GM12864 (cell line): Measurements from ENCODE around the gene LEMD1.
"Not testable (repeated sequence)": the region's sequence is repeated elsewhere in the genome, so short reads cannot be mapped to it uniquely, and the experiment has no call there.

ENCODE experiments used
- DNase-seq: peaks from one replicate; pipeline ENCODE4 v3.0.0-alpha.2; 2011; ENCODE audit warnings: low read depth
- H3K4me3 ChIP-seq: 2 replicates; pipeline ENCODE4 v1.5.1; 2011; ENCODE audit warnings: mild to moderate bottlenecking, low read depth, low read length, control low read depth
- TF ChIP-seq, protein P1 (sequence below): IDR thresholded peaks from 2 replicates; pipeline ENCODE4 v1.5.1; 2011; ENCODE audit warnings: low read depth, mild to moderate bottlenecking, moderate library complexity, low read length, control low read depth, inconsistent platforms; ENCODE audit errors: missing control alignments

The LEMD1 gene

GRCh38 chr1:205392650-205393049, 29.2 kb downstream of the LEMD1 start:
- TF ChIP-seq, protein P1, sequence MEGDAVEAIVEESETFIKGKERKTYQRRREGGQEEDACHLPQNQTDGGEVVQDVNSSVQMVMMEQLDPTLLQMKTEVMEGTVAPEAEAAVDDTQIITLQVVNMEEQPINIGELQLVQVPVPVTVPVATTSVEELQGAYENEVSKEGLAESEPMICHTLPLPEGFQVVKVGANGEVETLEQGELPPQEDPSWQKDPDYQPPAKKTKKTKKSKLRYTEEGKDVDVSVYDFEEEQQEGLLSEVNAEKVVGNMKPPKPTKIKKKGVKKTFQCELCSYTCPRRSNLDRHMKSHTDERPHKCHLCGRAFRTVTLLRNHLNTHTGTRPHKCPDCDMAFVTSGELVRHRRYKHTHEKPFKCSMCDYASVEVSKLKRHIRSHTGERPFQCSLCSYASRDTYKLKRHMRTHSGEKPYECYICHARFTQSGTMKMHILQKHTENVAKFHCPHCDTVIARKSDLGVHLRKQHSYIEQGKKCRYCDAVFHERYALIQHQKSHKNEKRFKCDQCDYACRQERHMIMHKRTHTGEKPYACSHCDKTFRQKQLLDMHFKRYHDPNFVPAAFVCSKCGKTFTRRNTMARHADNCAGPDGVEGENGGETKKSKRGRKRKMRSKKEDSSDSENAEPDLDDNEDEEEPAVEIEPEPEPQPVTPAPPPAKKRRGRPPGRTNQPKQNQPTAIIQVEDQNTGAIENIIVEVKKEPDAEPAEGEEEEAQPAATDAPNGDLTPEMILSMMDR, result no peak
- H3K4me3 ChIP-seq, result no peak overlapping the region
- no peak for DNase-seq

GRCh38 chr1:205391386-205391785, 30.5 kb downstream of the LEMD1 start:
- DNase-seq, result no peak
- no peak overlapping the region for H3K4me3 ChIP-seq
- TF ChIP-seq, protein P1, result no peak

GRCh38 chr1:205387845-205388244, 34.0 kb downstream of the LEMD1 start:
- TF ChIP-seq, protein P1, result no peak
- no peak for DNase-seq

DNA sequence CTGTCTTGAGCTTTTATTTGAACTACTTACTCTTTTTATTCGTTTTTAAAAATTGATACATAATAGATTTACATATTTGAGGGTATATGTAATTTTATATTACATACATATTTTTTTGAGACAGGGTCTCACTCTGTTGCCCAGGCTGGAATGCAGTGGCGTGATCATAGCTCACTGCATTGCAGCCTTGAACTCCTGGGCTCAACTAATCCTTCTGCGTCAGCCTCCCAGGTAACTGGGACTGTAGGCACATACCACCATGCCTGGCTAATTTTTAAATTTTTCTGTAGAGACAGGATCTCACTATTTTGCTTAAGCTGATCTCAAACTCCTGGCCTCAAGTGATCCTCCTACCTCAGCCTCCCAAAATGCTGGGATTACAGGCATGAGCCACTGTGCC, 38.9 kb downstream of the LEMD1 start:
- DNase-seq, H3K4me3 ChIP-seq: not testable (repeated sequence)

More at GRCh38 chr1:205387845-205388244, 34.0 kb downstream of the LEMD1 start:
- no peak overlapping the region for H3K4me3 ChIP-seq

- DNase-seq, result no peak
- TF ChIP-seq, protein P1, result no peak
- H3K4me3 ChIP-seq, result no peak overlapping the region
Observed at GRCh38 chr1:205382561-205382960, 39.3 kb downstream of the LEMD1 start.

DNA sequence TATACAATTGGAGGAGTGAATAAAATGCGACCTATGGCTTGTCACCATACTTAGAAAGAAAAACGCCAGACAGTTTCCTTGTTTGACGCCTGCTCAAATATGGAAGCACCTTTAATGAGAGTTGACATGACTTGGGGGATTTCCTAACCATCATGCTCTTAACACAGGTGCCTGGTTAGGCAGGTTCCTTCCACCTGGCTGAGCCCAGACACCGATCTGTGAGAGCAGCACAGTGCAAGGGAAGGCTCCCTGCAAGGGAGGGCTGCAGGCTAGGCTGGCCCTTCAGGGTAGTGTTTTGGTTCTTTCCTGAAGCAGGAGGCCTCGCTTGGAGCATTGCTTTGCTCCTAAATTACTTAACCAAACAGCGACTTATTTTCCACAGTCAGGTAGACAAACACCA, 40.6 kb downstream of the LEMD1 start:
- no peak overlapping the region for H3K4me3 ChIP-seq
- TF ChIP-seq, protein P1, result no peak
- DNase-seq, result no peak

DNA sequence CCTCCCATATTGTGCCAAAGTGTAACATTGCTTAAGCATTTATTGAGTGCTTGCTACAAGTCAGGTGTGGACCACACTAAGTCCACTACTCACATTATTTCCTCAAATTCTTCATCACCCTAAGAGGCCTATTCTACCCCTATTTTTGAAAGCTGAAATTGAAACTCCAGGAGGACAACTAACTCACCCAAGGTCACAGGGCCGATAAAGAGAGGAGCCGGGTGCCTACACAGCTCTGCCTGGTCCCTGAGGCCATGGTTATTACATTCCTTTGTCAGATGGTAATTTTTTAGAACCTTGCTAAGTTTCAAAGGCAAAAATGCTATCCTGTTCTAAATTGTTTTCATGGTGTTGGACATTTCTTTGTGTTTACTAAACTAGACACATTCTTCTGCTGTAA, 41.0 kb downstream of the LEMD1 start:
- DNase-seq, result no peak
- no peak overlapping the region for H3K4me3 ChIP-seq
- TF ChIP-seq, protein P1, result no peak
